CD4-positive, alpha-beta T cell treated with Interleukin-12 subunit alpha and Interleukin-12 subunit beta, for 1 hour (primary cell): ENCODE results near the gene PDE4D.

Source experiments
- DNase-seq: peaks from one replicate; pipeline ENCODE4 v3.0.0-alpha.2; 2020

Gene PDE4D

DNA sequence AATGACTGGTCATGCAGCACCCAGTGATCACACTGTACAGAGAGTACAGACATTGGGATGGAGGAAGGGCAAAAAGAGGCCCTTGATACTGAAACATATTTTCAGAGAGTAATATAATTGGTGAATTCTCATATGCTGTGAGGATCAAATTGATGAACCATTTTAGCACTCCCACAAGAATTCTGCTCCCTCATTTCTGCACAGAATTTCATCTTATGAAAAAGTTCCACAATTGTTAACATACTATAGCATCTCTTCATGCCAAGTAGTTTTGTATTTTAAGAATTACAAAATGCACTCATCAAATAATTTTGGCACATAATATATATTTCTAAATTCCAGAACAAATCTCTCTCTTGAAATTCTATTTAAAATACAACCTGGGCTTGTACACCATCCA, 351.2 kb downstream of the PDE4D start:
- no peak for DNase-seq

DNA sequence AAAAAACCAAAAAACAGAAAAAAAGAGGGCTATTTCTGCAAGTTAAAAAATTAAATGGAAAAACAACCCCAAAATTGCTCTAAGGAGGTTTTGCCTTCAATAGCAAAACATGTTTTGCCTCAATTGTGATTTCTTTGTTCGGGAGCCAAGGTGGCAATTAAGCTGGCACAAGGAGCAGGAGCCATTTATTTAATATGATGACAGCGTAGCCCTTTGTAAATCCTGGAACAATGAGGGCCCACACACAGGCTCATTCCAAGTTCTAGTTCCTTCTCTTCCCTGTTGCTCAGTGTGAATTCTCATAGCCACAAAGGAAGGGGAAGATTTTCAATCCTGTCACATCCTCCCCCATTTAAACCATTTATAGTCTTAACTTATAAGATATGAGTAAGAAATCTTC, 353.2 kb downstream of the PDE4D start:
- no peak for DNase-seq

DNA sequence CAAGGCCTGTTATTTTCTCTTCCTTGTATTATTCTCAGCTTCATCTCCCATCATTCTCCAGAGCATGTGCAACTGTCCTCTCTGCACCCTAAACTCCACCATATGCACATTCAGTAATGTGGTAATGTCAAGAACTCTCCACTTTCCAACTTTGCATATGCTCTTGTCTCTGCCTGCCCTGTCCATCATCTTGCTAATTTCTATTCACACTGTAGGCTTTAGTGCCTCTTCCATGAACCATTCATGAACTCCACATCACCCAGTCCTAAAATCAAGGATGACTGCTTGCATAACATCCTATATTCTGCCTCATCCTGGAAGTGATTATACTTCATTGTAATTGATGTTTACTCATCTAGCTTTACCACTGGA, 354.8 kb downstream of the PDE4D start:
- no peak for DNase-seq

DNA sequence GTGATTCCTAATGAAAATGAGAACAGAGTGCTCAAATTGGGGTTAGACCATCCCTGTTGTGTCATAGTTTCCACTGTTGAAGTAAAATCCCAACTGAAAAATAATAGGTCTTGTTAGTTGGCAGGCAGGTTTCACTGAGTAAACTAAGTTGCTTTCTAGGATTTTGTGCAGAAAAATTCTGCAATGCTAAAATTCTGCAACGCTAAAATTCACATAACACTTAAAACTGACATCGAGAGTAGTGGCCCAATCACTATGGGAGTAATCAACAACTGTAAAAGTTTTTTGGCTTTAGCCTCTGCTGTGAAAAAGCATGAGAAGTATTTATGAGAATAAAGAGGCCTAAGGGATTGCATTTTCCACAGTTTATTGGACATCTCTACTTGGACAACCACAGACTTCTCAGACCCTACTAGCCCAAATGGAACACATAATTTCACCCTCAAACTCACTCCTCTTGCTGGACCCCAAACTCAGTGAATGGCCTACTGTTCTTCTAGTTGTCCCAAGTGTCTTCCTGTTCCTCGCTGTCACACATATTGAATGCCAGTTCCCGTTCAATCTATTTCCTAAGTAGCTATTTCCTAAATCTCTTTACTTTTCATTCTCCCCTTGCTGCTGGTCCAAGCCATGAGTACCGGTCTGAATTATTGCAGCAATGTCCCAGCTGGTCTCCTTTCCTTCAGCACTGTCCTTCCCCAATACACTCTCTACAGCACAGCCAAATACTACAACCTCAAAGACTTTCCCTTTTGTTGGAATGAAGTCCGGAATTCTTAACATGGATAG, 355.4 kb downstream of the PDE4D start:
- DNase-seq: no peak

DNA sequence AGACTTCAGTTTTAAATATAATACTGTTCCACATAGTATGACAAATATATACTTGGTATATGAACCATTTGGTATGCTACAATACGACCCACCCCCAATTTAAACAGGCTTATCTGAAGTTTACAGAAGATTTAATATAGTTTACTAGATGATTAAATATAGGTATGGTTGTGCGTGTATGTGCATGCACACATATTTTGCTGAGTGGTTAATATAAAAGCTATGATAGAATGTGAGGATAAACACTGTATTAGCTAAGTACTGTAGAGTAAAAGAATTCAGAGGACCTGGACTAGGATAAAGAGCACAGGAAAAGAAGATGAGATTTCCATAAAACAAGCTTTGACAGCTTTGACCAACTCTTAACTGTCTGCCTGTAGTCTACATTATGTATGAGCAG, 356.7 kb downstream of the PDE4D start:
- no peak for DNase-seq

DNA sequence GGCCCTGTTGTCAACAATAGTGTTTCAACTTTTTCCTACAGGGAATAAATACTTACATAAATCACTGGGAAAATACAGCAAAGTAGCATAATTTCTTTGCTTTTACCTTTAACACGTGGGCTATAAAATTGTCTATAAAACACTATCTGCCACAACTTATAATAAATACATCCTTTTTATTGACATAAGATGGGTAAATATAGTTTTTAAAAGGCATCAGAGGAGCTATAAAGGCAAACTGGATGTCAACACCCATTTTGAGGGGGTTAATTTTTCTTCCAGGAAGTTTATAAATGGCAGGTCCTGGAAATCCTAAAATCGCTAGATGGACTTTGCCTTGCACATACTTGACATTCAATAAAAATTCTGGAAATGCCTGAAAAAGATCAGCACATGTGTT, 358.0 kb downstream of the PDE4D start:
- no peak for DNase-seq

DNA sequence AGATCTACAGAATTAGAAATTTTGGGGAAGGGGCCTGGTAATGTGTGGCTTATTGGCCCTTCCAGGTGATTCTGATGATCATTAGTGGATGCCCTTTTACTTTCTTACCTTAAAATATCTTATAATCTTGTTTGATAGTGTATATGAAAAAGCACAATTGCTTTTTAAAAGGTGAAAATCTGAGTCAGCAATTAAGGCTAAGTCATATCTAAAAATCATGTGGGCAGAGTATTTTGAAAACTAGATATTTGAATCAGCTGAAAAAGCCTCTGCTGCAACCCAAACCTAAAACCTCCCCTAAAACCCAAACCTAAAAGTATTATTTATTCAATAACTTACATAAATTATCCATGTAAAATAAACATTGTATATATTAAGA, 359.8 kb downstream of the PDE4D start:
- no peak for DNase-seq

DNA sequence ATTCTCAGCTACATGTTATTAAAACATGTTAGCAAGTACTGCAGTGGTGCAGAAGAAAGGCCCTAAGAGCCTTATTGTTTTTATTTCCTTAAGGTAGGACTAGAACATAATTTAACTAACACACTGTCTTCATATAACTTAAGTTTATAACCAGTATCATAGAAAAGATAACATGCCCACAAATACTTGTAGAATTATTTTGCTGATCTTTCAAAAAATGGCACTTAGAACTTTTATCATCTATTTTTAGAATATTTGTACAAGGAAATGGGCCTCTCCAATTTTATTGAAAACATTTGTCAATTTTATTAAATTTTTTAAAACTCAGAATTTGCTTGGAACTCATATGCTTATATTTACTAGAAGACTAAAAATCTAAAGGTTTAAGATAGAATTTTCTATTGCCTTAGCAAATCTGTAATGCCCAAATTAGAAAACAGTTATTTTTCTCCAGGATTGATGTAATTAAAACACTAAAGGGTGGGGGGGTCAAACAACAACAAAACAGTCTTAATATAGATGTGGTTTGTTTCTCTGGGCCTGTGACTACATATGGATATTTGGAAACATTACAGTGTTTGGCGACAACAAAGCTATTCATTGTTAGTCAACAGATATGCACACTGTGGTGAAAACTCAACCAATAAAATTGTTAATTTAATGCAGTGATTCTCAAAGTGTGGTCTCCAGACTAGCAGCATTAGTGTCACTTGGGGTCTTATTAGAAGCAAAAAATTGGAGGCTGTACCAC, 360.4 kb downstream of the PDE4D start:
- no peak for DNase-seq

DNA sequence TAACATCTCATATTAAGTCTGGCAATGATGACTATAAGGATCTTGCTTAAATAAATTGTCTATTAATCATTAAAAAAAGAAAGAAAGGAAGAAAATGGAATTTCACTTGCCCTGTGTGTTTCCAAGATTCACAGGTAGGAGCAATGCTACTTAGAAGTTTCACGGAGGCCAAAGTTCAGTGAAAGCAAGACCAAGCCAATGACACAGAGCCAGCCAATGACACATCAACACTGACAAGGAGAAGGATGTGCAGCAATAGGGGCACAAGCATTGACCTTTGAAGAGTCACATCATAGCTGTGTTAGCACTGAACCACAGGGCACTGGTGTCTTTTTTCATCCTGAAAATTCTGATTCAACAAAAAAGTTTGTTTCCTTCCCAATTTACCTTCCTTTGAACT, 364.3 kb downstream of the PDE4D start:
- DNase-seq: no peak

DNA sequence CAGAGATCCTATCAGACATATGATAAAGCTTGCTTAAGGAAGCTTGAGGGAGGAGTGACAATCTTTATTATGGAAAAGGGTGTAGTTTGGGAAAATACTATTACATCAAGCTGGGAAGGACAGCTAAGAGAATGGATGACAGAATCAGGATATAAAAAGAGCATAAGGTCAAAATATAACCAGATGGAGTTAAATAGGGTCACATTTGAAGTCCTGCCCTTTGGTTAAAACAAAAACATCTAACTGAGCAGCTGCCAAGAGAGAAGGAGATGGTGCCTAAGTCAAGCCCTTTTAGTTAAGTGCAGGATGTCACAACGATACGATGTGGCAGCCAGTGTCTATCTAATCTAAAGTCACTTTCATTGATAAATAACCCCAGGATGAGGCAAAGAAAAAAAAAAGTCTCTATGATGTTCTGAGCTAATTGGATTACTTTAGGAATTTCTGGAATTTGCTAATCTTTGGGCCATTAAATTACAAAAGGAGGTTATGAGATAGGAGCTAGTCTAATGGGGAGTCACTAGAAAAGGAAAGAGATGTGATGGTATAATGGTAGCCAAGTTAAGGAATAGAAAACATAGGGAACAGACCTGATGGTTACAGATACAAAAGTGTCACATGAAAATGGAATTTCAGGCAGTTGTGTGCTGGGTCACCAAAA, 365.2 kb downstream of the PDE4D start:
- DNase-seq: no peak

DNA sequence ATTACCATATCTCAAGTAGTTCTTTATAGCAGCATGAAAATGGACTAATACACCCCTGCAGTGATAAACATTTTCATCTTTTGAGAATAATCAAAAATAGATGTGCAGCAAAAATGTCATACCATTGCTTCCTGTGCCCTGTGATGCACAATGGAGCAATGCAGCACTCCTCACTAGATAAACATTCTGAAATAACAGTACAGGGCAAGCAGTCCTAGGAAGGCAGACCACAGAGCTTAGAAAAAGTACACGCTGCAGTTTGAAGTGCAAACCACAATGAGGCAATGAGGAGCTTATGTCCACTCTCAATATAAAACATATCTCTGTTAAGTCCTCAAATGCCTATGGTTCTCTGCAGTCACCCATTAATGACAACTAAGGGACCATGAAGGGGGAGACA, 367.6 kb downstream of the PDE4D start:
- DNase-seq: no peak

DNA sequence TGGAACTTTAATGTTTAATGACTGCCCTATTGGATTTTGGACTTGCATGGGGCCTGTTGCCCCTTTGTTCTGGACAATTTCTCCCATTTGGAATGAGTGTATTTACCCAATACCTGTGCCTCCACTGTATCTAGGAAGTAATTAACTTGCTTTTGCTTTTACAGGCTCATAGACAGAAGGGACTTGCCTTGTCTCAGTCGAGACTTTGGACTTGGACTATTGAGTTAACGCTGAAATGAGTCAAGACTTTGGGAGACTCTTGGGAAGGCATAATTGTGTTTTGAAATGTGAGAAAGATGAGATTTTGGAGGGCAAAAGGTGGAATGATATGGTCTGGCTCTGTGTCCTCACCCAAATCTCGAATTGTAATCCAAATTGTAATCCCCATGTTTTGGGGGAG, 368.2 kb downstream of the PDE4D start:
- no peak for DNase-seq

DNA sequence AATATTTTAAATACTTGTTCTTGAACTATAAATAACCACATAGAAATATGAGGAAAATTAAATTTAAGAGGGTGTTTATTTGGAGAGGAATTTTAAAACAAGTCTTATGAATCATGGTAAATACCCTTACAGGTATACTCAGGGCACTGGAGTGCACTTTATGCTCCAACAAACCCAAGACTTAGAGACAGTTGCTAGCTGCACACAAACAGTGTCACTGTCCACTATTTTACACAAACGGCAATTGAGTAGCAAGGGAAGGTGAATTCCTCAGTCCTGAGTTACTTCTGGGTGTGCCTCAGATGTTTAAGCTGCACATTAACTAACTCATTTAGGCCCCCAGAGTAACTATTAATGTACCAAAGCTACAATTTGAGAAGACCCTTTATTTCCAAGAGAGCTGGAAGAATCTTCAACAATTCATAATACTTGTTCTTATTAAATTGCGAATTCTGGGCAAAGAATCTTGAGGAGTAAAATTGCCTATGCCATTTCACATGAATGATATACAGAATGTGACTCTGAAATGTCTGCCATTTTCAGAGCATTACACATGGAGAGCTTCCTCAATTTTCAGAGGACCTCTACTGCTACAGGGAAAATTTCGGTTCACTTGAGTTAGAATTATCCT, 371.2 kb downstream of the PDE4D start:
- no peak for DNase-seq

DNA sequence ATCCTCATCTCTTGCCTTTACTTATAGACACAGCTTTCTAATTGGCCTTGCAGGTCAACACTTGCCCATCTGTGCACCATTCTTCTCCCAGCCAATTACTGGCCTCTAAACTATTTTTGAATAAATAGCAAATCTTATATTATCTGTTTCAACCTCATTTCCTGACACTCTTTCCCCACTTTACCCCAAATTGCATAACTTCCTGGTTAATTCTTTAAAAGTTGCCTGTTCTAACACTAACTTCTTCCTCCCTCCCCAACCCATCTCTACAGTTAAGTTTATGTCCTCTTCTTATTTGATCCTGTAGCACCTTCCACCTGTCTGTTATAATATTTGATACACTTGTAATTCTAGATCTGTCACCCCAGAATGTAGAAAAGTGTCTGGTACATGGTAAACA, 372.1 kb downstream of the PDE4D start:
- no peak for DNase-seq

DNA sequence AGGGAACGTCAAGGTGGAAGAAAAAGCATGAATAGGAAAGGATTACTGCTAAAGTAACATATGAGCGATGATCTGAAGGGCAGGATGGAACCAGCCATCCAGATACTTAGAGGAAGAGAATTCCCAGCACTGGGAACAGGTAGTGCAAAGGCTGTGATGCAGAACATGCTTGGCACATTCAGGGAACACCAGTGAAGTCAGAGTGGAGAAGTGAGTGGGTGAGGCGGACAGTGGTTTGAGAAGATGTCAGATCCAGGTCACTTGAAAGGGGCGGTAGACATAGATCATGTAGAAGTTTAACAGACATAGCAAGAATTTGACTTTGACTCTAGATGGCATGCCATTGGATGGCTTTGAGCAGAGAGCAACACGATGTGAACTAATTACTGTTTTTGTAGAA, 374.2 kb downstream of the PDE4D start:
- DNase-seq: no peak

DNA sequence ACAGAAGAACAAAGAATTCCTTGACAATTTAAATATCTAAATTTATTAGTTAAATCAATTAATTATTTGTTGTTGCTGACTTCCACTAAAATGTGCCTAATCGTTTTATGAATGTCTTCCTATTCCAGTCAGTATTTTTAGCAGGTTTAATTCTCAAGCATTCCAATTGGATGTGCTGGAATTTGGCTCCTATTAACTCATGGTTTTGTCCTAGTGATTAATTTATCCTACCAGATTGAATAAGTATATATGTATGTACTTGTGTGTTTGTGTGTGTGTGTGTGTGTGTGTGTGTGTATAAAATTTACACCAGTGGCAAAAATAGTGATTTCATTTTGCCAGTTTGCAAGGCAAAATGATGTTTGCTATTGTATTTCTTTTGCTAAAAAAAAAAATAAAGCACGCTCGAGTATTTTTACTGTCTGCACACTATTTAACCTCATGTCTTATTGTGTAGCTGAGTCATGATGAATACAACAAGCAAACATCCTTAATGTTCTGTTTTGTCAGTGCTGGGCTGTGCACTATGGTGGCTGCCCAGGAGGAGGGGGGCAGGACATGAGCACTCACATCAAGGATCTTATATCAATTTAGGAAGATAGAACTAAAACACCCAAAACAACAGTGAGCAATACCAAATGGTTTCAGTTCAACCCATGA, 375.5 kb downstream of the PDE4D start:
- DNase-seq: no peak

DNA sequence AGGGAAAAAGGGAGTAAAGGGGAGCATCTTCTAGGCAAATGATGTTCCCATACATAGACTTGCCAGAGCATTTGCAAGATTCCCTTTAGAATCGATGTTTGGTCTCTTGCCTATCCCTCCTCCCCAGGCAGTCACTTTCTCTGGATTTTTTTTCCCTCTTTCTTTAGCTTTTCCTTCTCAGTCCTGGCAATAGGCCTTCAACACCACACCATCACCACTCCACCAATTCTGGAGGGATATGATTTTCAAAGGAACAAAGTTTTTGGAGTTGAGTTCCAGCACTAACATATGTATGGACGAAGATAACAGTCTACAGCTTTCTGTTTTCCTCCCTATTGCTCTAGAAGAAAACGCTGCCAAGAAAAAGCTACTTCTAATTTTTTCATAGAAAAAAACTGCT, 377.4 kb downstream of the PDE4D start:
- no peak for DNase-seq

DNA sequence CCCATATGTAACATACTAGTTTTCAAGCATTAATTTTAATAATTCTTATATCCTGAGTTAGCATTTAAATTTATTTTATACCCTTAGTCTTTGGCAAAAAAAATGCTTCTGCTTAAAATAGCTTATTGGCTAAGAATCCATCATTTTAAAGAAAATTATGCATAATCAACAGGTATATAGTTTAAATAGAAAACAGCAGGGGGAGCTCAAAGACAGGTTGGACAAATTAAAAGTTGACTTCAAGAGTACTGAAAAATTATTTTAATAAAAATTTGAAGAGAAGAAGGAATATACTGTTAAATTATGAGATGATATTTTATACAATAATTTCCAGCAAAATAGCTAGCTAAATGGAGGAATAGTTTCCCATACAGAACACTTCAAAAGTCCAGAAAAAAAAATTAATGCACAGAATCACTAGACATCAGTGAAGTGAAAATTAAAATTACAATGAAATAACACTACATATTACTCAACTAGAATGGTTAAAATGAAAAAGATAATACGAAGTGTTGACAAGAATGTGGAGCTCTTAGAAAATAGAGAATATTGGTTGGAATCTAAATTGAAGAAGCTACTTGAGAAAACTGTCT, 387.1 kb downstream of the PDE4D start:
- DNase-seq: no peak

DNA sequence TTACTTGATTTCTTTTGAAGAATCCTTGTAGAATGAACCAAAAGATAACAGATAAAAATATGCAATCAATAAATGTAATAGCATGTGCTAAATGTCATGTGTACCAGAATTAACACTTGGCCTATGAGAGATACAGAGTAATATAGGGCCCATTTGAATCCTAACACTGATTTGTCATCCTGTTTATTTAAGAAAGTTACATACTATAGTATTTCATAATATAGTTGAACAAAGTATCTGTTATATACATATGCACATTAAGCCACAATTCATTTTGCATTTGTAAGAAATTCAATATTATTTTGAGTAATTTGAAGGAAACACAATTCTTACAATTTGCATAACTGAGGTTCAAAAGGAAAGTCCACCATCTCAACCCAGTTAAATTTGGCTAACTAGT, 389.5 kb downstream of the PDE4D start:
- DNase-seq: no peak

DNA sequence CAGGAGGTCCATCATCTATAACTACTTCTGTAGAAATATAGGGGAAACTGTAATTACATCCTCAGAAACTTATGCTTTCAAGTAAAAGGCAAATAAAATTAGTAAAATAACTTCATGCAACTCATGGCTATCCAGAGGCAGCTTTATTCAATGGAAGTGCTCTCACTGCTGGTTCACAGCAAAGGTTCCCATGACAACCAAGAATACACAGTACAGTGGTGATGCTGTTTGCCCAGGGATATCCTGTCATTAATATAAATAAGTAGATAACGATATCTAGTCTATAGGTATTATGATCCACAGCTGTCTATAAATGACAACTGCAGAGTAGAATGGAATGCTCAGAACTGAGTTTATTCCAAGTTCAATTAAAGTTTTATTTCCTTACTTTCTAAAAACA, 390.3 kb downstream of the PDE4D start:
- DNase-seq: no peak

DNA sequence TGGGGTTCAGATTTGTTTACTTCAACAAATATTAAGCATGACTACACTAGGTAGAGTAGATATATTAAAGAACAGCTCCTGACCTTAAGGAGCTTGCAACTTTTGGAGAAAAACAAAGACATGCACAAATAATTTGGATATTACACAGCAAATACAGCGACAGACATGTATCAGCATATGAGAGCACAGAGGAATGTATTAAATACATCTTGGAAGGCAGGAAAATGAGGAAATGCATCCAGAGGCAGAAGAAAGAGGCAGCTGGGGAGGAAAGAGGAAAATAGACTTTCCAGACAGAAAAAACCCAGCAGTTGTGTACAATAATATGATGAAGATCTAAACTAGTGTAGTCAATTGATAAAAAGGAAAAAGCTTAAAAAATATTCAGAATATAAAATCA, 392.2 kb downstream of the PDE4D start:
- no peak for DNase-seq

DNA sequence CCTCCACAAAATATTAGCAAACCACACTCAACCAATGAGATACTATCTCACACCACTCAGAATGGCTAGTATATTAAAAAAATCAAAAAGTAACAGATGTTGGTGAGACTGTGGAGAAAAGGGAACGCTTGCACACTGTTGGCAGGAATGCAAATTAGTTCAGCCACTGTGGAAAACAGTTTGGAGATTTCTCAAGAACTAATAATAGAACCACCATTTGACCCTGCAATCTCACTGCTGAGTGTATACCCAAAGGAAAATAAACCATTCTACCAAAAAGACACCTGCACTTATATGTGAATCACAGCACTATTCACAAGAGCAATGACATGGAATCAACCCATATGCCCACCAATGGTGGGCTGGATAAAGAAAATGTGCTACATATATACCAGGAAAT, 393.5 kb downstream of the PDE4D start:
- no peak for DNase-seq

DNA sequence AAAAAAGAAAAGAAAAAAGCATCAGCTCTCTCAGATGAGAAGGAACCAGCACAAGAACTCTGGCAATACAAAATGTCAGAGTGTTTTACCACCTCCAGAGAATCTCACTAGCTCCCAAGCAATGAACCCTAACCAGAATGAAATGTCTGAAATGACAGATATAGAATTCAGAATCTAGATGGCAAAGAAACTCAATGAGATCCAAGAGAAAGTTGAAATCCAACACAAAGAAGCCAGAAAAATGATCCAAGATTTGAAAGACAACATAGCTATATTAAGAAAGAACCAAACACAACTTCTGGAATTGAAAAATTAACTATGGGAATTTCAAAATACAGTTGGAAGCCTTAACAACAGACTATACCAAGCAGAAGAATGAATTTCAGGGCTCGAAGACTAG, 396.3 kb downstream of the PDE4D start:
- DNase-seq: no peak
